Nephron (organoid): ENCODE data around the gene ENKUR.
"Not testable (repeated sequence)": the region's sequence is repeated elsewhere in the genome, so short reads cannot be mapped to it uniquely, and the experiment has no call there.

Source experiments
- H3K27ac Mint-ChIP-seq, 3 experiments: 2 replicates each; pipeline ENCODE4 v1.8.0; 2020; ENCODE audit warnings: mixed read lengths in 3 of 3, mild to moderate bottlenecking in 2 of 3, moderate library complexity in 1 of 3
- H3K27me3 Mint-ChIP-seq: 2 replicates; pipeline ENCODE4 v1.8.0; 2021; ENCODE audit warnings: low read depth, mild to moderate bottlenecking, moderate library complexity, mixed read lengths
- H3K36me3 Mint-ChIP-seq: 2 replicates; pipeline ENCODE4 v1.8.0; 2020; ENCODE audit warnings: low read depth, mixed read lengths
- H3K4me1 Mint-ChIP-seq: 2 replicates; pipeline ENCODE4 v1.8.0; 2020; ENCODE audit warnings: mixed read lengths
- H3K4me3 Mint-ChIP-seq, 3 experiments: 2 replicates each; pipeline ENCODE4 v1.8.0; 2020; ENCODE audit warnings: mild to moderate bottlenecking in 3 of 3, mixed read lengths in 3 of 3, moderate library complexity in 2 of 3
- H3K9me3 Mint-ChIP-seq: 2 replicates; pipeline ENCODE4 v1.8.0; 2020; ENCODE audit warnings: mixed read lengths
- CTCF ChIP-seq, 3 experiments: fragments of 200-600 bp; sonication (generic); IDR thresholded peaks; one replicate each; pipeline ENCODE4 v1.5.0; 2021; ENCODE audit warnings: antibody characterized with exemption in 3 of 3; ENCODE audit not compliant: unreplicated experiment in 3 of 3

ENKUR gene

GRCh38 chr10:24969841-24970281 lies 46.1 kb downstream of the ENKUR start:
- Mint-ChIP-seq H3K4me1 (peaks cover 13% of the 10 kb centered on the region), H3K27ac (peak overlapping the region in 1 of 3 experiments; percentile 65), H3K9me3 (no peaks in the 10 kb centered on the region), H3K36me3 (no peaks in the 10 kb centered on the region), H3K4me3 (no peak overlapping the region), H3K27me3 (peaks cover 2% of the 10 kb centered on the region)
- TF ChIP-seq CTCF (IDR thresholded peaks at IDR 0.05; ENCODE audit: unreplicated experiment in 3 of 3), result no peak

- H3K27ac Mint-ChIP-seq, H3K4me3 Mint-ChIP-seq, H3K36me3 Mint-ChIP-seq, H3K9me3 Mint-ChIP-seq, H3K27me3 Mint-ChIP-seq: not testable (repeated sequence)
- H3K4me1 Mint-ChIP-seq, result peaks cover 12% of the 10 kb centered on the region
Observed at GRCh38 chr10:24968951-24969350, 47.0 kb downstream of the ENKUR start.

- Mint-ChIP-seq H3K4me1 (peaks cover 12% of the 10 kb centered on the region), H3K9me3 (no peaks in the 10 kb centered on the region), H3K4me3 (no peak overlapping the region), H3K27me3 (no peaks in the 10 kb centered on the region), H3K36me3 (no peaks in the 10 kb centered on the region), H3K27ac (no peak overlapping the region)
- no peak for TF ChIP-seq CTCF (IDR thresholded peaks at IDR 0.05; ENCODE audit: unreplicated experiment in 3 of 3)
Observed at GRCh38 chr10:24968349-24968748, 47.6 kb downstream of the ENKUR start.

- Mint-ChIP-seq H3K27ac (no peak overlapping the region), H3K4me3 (no peak overlapping the region), H3K9me3 (no peaks in the 10 kb centered on the region), H3K4me1 (peaks cover 12% of the 10 kb centered on the region), H3K36me3 (no peaks in the 10 kb centered on the region), H3K27me3 (no peaks in the 10 kb centered on the region)
- no peak for TF ChIP-seq CTCF (IDR thresholded peaks at IDR 0.05; ENCODE audit: unreplicated experiment in 3 of 3)
Observed at GRCh38 chr10:24966962-24967481, 48.9 kb downstream of the ENKUR start.

- Mint-ChIP-seq H3K4me3 (no peak overlapping the region), H3K27me3 (no peaks in the 10 kb centered on the region), H3K36me3 (no peaks in the 10 kb centered on the region), H3K9me3 (no peaks in the 10 kb centered on the region), H3K27ac (peak overlapping the region in 1 of 3 experiments; percentile 15), H3K4me1 (peaks cover 11% of the 10 kb centered on the region)
- TF ChIP-seq CTCF (IDR thresholded peaks at IDR 0.05; ENCODE audit: unreplicated experiment in 3 of 3), result no peak
Observed at GRCh38 chr10:24965051-24965450, 50.9 kb downstream of the ENKUR start.

GRCh38 chr10:24963521-24964041 lies 52.4 kb downstream of the ENKUR start:
- Mint-ChIP-seq H3K27ac (no peak overlapping the region), H3K27me3 (no peaks in the 10 kb centered on the region), H3K36me3 (no peaks in the 10 kb centered on the region), H3K4me1 (peaks cover 13% of the 10 kb centered on the region), H3K9me3 (no peaks in the 10 kb centered on the region), H3K4me3 (no peak overlapping the region)
- TF ChIP-seq CTCF (IDR thresholded peaks at IDR 0.05; ENCODE audit: unreplicated experiment in 3 of 3), result no peak
